GM21381 (cell line): ENCODE measurements around the gene RPL10A.

Source experiments
- ATAC-seq: cut with Tn5 transposase; IDR thresholded peaks from one replicate; pipeline ENCODE4 v1.9.1; 2021; ENCODE audit warnings: mild to moderate bottlenecking, moderate library complexity; ENCODE audit not compliant: unreplicated experiment

Gene RPL10A

DNA sequence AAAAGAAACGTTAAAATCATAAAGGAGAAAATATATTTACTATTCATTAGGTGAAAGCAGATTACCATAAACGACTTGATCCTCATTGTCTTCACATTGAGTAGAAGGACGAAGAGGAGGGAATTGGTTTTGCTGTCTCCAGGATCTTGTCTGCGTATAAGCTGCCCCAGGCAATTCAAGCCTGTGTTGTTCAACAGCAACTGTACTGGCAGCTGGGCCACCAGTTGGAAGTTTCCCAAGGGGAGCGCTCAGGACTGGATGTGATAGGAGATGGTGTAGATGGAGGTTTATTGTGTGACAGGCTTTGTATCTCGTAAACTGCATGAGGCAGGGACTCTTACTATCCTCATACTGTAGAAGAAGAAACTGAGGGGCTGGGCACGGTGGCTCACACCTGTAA, 20.0 kb upstream of the RPL10A start:
- ATAC-seq, result no peak

DNA sequence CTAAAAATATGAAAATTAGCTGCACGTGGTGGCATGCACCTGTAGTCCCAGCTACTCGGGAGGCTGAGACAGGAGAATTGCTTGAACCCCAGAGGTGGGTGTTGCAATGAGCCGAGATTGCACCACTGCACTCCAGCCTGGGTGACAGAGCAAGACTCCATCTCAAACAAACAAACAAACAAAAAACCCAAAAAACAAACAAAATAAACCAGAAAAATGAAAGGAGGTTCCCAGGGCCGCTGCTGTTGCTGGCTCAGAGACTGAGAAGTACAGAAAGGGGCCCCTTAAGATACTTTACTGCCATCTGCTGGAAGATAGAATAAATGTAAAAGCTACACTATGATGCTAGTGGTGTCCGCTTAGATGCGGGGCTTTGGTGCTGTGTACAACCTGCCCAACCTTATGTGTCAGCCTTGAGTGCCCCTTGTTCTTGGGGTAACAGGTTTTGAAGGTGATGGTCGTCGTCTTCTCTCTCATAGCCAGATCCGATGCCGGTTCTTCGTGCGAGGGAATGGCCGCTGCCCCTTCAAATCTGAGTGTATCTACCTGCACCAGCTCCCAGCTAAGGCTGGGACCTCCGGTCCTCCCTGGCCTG, 18.8 kb upstream of the RPL10A start:
- ATAC-seq, result no peak

DNA sequence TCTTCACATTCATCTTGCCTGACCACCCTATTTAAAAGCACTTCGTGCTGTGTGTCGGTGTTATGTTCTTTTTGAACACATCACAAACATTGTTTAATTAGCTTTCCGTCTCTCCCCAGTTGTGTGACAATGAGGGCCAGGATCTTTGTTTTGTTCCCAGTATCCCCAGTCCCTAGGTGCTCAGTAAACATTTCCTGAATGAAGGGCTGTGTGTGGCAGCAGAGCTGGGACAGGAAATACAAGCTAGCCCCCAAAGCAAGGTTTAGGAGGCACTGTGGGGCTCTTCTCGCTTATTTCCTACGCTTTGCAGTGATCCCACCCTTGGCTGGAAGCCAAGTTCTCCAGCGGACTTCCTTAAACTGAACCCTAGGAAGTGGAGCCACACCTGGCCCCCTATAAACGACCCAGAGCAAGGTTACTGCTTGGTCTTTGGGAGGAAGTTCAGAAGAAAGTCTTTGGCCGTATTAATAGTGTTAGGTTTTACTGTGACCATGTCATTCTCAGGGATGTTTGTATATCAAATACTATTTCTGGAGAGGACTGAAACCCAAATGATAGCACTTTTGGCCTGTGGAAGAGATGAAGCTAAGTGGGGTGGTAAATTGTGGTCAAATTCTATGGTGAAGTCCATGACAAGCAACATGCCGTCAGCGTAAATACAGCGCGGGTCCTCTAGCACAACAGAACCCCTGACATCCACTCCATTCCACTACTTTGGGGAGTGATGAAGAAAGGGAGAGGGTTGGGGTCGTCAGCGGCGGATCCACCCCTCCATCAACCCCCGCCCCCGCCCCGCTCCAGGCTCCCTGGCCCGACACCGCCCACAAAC, 16.6 kb upstream of the RPL10A start:
- ATAC-seq, result no peak

DNA sequence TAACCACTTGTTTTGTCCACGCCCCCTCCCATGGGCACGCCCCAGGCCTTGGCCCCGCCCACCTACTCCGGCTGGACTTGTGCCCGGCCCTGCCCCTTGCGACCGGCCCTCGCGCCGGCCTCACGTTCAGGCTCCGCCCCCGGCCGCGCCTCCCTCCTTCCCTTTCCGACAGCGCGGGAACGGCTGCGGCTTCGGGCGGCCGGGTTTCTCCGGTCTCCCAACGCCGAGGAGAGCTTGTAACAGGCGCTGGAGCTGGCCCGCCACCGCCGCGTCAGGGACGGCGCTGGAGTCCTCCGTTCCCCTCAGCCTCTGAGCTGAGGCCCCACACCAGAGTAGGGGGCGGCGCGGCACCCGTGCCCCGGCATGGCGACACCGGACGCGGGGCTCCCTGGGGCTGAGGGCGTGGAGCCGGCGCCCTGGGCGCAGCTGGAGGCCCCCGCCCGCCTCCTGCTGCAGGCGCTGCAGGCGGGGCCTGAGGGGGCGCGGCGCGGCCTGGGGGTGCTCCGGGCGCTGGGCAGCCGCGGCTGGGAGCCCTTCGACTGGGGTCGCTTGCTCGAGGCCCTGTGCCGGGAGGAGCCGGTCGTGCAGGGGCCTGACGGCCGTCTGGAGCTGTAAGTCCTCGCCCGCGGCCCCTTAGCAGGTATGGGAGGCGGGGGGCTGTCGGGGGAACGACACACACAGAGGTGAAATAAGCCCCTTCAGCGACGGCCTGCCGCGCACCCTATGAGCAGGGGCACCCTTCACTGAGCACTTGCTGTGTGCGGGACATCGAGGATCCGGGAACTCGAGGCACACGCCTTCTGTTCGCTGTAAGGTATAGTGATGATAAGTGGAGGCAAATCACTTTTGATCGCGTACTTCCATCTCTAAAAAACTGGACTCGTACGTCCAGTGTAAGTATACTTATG, 15.8 kb upstream of the RPL10A start, which contains the start of gene FANCE:
FANCE (plus strand) TSS at position 156 of the 908 bp plus-strand sequence; CDS start at position 364, 208 bp downstream.
- ATAC-seq, result peak; percentile 95

DNA sequence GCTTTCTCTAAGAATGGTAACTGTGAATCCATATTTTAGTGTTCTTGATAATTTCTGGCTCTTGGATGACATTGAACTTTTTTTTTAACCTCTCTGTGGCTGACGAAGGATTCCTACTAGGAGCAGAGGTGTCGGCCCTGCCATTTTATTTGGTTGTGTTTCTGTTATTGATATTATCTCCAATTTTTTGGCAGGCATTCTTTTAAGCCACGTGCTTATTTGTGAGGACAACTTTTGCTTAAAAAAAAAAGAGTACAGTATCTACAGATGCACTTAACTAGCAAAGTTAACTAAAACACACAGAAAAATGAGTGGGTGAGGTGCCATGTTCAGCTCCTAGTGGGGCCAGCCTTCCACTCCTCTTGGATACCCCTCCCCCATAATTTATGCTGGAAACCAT, 15.0 kb upstream of the RPL10A start:
- no peak for ATAC-seq

DNA sequence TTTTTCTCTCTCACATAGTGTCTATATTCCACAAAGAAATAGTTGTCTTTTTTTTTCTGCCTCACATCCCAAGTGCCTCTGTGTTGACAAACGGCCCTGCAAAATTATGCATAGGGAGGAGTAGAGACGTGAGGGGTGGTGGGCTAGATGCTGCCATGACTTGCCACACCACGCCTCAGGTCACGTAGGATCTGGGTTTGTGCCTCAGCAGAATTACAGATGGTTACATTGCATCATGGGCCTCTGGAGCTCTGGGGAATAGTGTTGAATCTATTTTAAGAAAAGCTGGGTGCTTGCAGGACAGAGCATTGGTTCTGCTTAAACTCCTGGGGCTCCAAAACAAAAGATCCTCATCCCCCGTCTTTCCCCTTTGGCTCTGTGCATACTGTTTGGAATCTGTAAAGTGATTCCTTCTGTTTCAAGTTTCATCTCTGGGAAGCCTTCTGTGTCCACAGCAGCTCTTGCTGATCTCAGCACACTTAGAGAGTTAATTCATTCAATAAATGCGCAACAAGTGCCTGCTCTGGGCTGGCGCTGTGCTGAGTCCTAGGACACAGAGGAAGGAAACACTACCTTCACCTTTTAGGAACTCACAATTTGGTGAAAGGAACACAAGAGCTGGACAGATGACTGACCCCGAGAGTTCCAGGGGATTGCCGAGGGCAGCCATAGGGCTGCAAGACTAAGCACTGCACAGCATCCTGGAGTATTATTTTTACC, 13.7 kb upstream of the RPL10A start:
- no peak for ATAC-seq

DNA sequence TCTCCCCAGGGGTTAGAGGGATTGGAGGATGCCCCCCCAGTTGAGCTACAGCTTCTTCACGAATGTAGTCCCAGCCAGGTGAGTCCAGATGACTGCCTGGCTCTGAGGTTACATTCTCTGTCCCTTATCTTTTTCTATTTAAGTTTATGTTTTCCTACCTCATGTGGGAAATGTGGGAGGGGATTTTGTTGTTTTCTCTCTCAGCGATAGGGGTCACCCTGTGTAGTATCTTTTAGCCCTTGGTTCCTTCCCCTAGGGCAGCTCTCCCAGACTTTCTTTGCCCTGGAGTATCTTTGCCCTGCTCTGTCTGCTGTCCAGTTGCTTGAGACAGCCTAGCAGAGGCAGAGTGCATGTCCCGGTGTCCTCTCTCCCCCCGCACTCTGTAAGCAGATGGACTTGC, 10.3 kb upstream of the RPL10A start:
- no peak for ATAC-seq

DNA sequence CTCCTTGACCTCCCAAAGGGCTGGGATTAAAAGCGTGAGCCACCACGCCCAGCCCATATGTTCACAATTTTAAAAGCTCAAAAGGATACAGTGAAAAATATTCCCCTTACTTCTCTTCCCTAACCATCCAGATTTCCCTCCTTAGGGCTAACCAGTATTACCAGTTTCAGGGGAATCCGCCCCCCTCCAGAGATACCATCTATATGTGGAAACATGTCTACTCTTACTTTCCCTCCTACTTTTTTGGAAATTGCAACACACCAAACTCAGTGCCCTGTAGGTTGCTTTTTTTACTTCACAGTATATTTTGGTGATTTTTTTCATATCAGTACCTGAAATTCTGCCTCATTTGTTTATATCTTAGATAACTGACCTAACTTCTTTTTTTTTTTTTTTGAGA, 6.9 kb upstream of the RPL10A start:
- no peak for ATAC-seq

DNA sequence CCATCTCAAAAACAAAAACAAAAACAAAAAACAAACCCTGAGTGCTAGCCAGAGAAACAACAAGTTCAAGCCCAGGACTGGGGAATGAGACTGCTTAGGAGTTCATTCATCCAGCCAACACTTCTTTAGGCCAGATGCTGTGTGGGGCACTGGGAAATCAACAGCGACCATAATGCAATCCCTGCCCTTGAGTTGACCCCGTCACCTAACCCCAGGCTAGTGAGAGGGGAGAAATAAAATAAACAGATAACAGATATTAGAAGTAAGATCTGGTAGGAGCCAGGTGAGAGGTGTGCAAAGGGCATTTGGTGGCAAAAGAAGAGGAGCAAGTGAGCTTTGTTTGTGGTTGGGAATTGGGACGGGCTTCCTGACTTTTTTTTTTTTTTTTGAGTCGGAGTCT, 4.9 kb upstream of the RPL10A start:
- ATAC-seq, result no peak

DNA sequence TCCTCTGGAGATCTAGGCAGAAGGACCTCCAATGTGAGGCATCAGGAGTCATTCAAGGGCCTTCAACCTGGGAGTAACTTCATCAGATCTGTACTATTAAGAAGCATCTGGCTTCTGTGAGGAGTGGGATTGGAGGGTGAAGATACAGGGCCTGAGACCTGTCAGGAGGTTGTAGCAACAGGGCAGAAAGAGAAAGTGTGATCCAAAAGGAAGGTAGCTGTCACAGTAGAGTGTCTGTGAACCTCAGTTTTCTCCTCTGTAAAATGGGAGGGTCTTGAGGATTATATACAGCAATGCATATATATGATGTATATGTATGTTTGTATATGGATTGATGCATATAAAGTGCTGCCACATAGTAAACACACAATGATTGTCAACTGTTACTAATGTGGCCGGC, 2.6 kb upstream of the RPL10A start:
- ATAC-seq, result no peak

DNA sequence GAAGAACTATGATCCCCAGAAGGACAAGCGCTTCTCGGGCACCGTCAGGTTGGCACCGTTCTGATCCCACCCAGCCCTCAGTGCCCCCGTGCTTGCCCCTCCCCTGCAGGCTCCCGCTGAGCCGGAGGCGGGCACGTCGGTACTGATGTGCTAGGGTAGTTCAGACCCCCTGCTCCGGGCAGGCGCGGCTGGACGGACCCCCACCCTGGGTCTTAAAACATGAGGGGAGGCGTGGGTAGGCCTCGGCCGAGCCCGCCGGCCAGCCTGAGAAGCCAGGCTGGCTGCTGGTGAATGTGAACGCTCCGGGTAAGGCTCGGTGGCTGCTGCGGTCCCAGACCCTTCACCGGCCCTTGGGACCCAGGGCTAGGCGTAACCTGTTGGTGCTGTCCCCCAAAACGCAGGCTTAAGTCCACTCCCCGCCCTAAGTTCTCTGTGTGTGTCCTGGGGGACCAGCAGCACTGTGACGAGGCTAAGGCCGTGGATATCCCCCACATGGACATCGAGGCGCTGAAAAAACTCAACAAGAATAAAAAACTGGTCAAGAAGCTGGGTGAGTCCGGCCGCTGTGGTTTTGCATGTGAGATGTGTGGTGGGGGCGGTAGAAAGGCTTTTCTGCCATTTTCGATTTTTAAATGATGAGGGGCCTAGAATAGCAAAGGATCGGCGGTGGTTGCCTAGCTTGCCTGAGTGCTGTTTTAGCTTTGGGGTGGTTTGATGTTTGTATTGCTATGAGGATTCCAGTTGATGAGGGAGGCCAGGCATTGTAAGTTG, 964 bp downstream of the RPL10A start:
- no peak for ATAC-seq

DNA sequence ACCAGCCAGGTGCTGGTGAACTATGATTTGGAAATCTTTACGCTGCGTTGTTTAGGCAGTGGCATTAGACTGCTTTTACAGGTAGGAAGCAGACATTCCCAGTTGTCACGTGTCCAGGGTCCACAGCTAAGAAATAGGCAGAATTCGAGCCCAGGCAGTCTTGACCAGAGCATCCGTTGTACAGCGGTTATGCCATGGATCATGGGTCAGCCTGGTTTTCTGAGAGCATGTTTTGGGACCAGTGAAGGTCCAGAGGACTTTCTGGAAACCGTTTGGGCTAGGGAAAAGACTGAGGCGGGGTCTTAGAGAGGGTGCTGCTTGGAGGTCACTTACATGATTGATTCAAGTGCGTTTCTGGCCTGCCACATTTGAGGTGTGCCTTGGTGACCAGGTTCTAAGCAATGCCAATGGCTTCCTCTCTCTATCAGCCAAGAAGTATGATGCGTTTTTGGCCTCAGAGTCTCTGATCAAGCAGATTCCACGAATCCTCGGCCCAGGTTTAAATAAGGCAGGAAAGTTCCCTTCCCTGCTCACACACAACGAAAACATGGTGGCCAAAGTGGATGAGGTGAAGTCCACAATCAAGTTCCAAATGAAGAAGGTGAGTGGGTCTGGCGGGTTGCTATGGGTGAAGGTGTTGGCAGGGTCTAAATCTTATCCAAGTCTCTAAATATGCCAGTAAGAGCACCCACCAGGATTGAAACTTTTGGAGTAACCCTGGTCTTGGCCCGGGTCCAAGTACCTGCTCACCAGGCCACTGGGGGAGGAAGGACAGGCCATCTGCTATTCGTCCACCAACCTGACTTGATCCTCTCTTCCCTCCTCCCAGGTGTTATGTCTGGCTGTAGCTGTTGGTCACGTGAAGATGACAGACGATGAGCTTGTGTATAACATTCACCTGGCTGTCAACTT, 1.8 kb downstream of the RPL10A start:
- no peak for ATAC-seq

DNA sequence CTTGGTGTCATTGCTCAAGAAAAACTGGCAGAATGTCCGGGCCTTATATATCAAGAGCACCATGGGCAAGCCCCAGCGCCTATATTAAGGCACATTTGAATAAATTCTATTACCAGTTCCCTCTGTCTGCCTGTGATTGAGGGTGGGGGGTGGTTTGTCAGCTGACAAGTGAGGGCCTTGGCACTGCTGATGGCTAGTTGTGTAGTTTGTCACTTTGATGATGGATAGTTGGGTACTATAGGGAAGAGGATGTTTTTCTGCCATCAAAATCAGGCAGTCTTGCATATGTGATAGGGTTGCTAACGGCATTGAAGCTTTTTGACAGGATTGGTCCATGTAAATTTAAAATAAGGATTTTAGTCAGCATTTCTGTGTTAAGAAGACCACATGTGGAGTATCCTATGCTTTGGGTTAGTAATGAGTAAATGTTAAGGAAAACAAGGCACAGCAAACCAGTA, 2.5 kb downstream of the RPL10A start:
- no peak for ATAC-seq

DNA sequence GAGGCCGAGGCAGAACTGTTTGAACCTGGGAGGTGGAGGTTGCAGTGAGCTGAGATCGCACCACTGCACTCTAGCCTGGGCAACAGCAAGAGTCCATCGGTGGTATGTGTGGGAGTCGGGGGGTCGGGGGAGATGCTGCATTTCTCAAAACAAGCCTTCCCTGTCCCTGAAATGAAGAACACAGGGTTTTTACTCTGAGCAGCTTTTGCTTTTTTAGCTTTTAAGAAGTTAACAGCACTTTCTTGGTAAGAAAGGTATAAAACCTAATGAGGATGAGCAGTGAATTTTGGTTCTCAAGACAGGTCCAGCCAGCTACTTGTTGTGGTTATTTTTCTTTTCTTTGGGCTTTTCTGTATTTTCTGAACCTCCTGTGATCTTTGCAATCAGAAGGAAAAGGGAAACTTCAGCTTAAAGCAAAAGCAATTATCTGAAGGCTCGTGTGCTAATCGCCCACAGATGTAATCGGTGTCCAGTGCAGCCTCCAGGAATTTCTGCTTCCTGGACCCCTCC, 3.7 kb downstream of the RPL10A start:
- ATAC-seq, result no peak

DNA sequence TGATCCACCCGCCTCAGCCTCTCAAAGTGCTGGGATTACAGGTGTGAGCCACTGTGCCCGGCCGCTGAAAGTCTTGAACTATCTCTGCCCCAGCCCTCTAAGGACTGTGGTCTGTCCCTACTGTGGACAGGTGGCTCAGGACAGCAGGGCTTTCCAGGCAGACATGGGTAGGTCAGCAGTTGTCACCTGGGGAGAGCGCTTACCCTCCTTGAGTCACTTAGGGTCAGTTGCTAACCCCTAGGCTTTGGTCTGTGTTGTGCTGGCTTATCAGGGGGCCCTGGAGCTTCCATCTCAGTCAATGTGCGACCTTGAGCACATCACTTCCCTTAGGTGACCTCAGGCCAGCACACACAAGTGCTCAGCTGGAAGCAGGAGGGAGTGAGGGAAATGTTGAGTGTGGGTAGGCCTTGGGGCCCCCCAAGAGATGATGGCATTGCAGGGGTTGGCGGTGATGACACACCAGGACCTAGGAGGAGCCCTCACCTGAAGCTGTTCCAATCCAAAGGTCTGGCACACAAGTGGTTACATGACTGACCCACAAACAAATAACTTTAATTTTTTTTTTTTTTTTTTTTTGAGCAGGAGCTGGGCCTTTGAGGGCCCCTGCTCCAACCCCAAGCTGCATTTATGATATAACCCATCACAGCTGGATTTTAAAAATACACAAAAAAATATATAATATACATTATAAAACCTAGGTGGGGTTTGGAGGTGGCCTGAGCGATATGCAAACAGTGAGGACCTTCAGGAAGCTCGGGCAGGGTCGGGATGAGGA, 5.1 kb downstream of the RPL10A start:
- ATAC-seq, result no peak

DNA sequence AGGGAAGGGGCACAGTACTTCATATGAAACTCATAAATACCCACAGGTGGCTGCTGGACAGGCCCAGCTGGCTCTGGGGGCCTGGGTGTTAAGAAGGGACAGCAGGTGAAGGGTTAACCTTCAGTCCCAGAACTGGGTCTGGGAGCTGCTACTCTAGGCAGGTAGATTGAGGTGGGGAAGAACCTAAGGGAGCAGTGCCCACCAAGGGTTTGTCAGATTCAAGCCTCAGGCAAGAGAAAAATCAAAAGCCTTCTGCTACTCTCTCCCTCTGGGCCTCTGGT, 5.6 kb downstream of the RPL10A start:
- ATAC-seq, result no peak

DNA sequence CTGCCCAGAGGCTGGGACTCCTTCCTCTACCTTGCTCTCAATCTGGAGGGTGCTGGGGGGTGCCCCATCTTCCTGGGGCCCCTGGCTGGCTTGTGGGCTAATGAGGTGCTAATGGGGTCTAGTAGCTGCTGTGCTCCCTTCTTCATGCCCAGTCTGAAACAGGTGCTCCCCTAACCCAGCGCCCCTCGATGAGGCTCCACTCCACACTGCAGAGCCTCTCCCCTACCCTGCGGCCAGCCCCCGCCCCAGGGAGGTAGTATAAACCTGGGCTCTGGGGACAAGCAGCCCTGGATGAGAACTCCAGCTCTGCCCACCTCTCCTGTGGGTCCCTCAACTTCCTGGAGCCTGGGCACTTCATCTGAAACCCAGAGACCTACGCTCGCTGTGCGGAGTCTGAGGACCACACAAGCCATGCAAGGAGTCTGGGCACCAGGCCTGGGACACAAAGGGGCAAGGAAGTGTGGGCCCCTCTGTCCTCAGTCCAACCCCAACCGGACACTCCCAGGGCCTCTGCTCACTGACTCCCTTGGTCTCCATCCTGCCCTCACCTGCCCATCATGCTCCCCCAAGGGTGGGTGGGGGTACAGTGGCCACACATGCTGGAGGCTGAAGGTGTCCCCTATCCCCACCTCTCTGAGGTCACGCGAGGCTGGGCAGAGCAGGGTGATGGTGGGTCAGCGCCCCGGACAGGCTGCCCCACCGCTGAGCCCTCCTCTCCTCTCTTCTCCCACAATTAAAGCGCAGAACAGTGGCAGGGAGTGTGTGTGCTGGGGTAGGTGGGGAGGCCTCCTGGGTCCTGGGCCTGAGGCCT, 6.1 kb downstream of the RPL10A start:
- no peak for ATAC-seq
